ENCODE measurements around the gene GPATCH1. TPM values are rescaled to one million over a fixed set of nuclear protein-coding genes. Genes with fewer than 3 reads are reported as not detected.

The GPATCH1 gene
- total and polyA plus RNA-seq, 2 of the 4 experiments (the other 2 are of a cell fraction), result 5.1 to 7.5 TPM

- Histone ChIP-seq H3K27ac (ENCODE audit: insufficient read depth, low read length) (no peak overlapping the region), H2AK5ac (ENCODE audit: low read depth, low read length) (no peak overlapping the region), H3K9me1 (ENCODE audit: insufficient read depth, low read length) (no peaks in the 10 kb centered on the region), H2BK5ac (ENCODE audit: low read depth, low read length, poor library complexity, severe bottlenecking) (no peak overlapping the region), H4K8ac (ENCODE audit: low read depth in 2 of 2, low read length in 2 of 2) (no peak overlapping the region), H3K4me3 (ENCODE audit: insufficient read depth, low read depth, low read length) (no peak overlapping the region), H2AFZ (replicated peaks; ENCODE audit: low read length, poor library complexity) (no peak overlapping the region), H2BK15ac (ENCODE audit: low read depth, low read length) (no peak overlapping the region), H3K9ac (ENCODE audit: low read depth, low read length) (no peak overlapping the region), H3K4me1 (ENCODE audit: control insufficient read depth, insufficient read depth, low read length) (peaks cover 2% of the 10 kb centered on the region; the same call in 1 of the 2 replicates), H3K4me2 (ENCODE audit: low read depth, low read length) (no peak overlapping the region), H3K56ac (ENCODE audit: extremely low read depth, insufficient read depth, low read length) (no peak overlapping the region), H3K9me3 (ENCODE audit: control insufficient read depth, insufficient read depth, low read length) (no peaks in the 10 kb centered on the region), H3K23ac (ENCODE audit: low read depth, low read length) (no peak overlapping the region), H3K14ac (replicated peaks; ENCODE audit: low read depth, low read length) (no peak overlapping the region), H3K79me1 (ENCODE audit: low read depth in 1 of 2, low read length in 2 of 2) (no peaks in the 10 kb centered on the region), H3K27me3 (ENCODE audit: control insufficient read depth, insufficient read depth, low read length) (no peaks in the 10 kb centered on the region), H2BK120ac (ENCODE audit: low read depth, low read length) (no peak overlapping the region; the same call in 1 of the 2 replicates), H2BK20ac (ENCODE audit: low read depth, low read length) (no peak overlapping the region), H3K36me3 (ENCODE audit: control insufficient read depth, insufficient read depth, low read length) (peaks cover 49% of the 10 kb centered on the region), H4K91ac (ENCODE audit: insufficient read depth, low read depth, low read length) (no peak overlapping the region), H3K4ac (ENCODE audit: low read depth, low read length) (no peak overlapping the region), H2AK9ac (replicated peaks; ENCODE audit: low read depth, low read length, poor library complexity) (peak overlapping the region; percentile 4), H4K20me1 (ENCODE audit: insufficient read depth, low read length) (no peaks in the 10 kb centered on the region), H3K18ac (ENCODE audit: low read depth, low read length) (no peak overlapping the region), H4K5ac (ENCODE audit: low read depth, low read length) (no peak overlapping the region)
- dilution Hi-C loops (cut with HindIII; ENCODE audit: low sequenced_read_pairs, unreplicated experiment) (no loop called here), intact Hi-C loops (cut with micrococcal nuclease) (no loop called here), in situ Hi-C loops (cut with MboI; ENCODE audit: low sequenced_read_pairs) (no loop called here)
- TF ChIP-seq RAD21 (IDR thresholded peaks at IDR 0.05; ENCODE audit: low read length), result no peak
- TF ChIP-seq NFE2L2 (IDR thresholded peaks at IDR 0.05; ENCODE audit: low read depth, low read length), result no peak
- TF ChIP-seq CEBPB (IDR thresholded peaks at IDR 0.05; ENCODE audit: low read depth, low read length), result peak; percentile 72
- no peak for TF ChIP-seq RFX5 (IDR thresholded peaks at IDR 0.05; ENCODE audit: low read depth, low read length)
- DNase-seq, result peak; percentile 87
- ChIA-PET CTCF (interaction anchor here (0.6 kb wide), 1 partner anchor 502 kb away, joined by 4 read pairs; no protein-coding TSS in a partner anchor), POLR2A (ENCODE audit: unreplicated experiment) (interaction anchor here (0.7 kb wide), 1 partner anchor 15 kb away, joined by 3 read pairs; no protein-coding TSS in a partner anchor)
- WGBS, 2 experiments (ENCODE audit: extremely low coverage in 2 of 2, insufficient read length in 1 of 2), result no CpG with 5 or more reads among the region's 9 CpGs
- no TSS peak for BruUV-seq (replicated peaks)
- peak; percentile 93 for ATAC-seq (ENCODE audit: low read depth)
These were observed 29.3 kb downstream of the GPATCH1 start for GRCh38 chr19:33110137-33110910.

All from IMR-90 (cell line).